Measurements from ENCODE around the gene DOCK10. TPM values are rescaled to one million over a fixed set of nuclear protein-coding genes. Genes with fewer than 3 reads are reported as not detected.

DOCK10 gene
- polyA plus RNA-seq, 4 donors, result 2.3 to 6.8 (median 3.5) TPM

DNA sequence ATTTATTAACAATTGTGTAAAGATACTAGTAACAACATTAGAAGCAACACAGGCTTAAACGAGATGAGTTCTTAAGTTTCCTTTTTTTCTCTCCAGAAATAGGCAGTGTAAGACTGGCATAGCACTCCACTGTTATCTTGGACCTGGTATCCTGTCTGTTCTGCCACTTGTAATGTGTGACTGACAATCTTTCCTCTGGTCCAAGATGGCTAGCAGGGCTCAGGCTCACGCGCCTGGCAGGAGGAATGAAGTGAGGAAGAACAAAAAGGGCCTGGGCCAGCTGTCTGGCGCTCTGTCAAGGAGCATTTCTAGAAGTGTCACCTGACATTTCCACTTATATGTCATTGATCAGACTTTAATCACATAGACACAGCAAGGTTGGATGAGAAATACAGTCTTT lies 294.5 kb downstream of the DOCK10 start:
- Histone ChIP-seq H3K27ac (ENCODE audit: low read depth in 1 of 3, low read length in 2 of 3) (no peak overlapping the region), H3K4me3 (ENCODE audit: low read depth in 1 of 3, low read length in 3 of 3) (no peak overlapping the region), H3K27me3 (ENCODE audit: control insufficient read depth in 3 of 3, insufficient read depth in 3 of 3, low read length in 3 of 3) (no peaks in the 10 kb centered on the region), H3K36me3 (ENCODE audit: control insufficient read depth in 3 of 3, insufficient read depth in 2 of 3, low read depth in 1 of 3, low read length in 3 of 3) (no peaks in the 10 kb centered on the region), H3K9me3 (ENCODE audit: control insufficient read depth in 2 of 2, insufficient read depth in 1 of 2, low read depth in 1 of 2, low read length in 1 of 2) (no peaks in the 10 kb centered on the region), H3K4me1 (ENCODE audit: control insufficient read depth in 3 of 3, insufficient read depth in 2 of 3, low read depth in 1 of 3, low read length in 2 of 3) (no peaks in the 10 kb centered on the region)
- 77 to 83% (median 82%) methylated on average over 4 of the region's 4 CpGs for WGBS, 3 donors
- DNase-seq, result no peak
- FAIRE-seq, result no peak

DNA sequence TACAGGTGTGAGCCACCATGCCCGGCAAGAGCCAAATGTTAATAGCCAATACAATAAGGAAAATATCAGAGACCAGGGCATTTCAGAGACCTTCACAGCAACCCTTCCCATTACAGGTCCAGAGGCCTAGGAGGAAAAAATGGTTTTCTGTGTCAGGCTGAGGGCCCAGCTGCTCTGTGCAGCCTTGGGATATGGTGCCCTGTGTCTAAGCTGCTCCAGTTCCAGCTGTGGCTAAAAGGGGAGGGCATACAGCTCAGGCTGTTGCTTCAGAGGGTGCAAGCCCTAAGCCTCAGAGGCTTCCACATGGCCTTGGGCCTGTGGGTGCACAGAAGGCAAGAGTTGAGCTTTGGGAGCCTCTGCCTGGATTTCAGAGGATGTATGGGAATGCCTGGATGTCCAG lies 306.0 kb downstream of the DOCK10 start:
- Histone ChIP-seq H3K9me3 (ENCODE audit: control insufficient read depth in 2 of 2, insufficient read depth in 1 of 2, low read depth in 1 of 2, low read length in 1 of 2) (peaks cover 0 to 13% of the 10 kb centered on the region in 2 donors), H3K4me3 (ENCODE audit: low read depth in 1 of 3, low read length in 3 of 3) (no peak overlapping the region), H3K27me3 (ENCODE audit: control insufficient read depth in 3 of 3, insufficient read depth in 3 of 3, low read length in 3 of 3) (no peaks in the 10 kb centered on the region), H3K36me3 (ENCODE audit: control insufficient read depth in 3 of 3, insufficient read depth in 2 of 3, low read depth in 1 of 3, low read length in 3 of 3) (no peaks in the 10 kb centered on the region), H3K4me1 (ENCODE audit: control insufficient read depth in 3 of 3, insufficient read depth in 2 of 3, low read depth in 1 of 3, low read length in 2 of 3) (no peaks in the 10 kb centered on the region), H3K27ac (ENCODE audit: low read depth in 1 of 3, low read length in 2 of 3) (no peak overlapping the region)
- FAIRE-seq, result no peak
- no peak for DNase-seq
- WGBS, 3 donors, result 94 to 100% (median 94%) methylated on average over 1 of the region's 1 CpG

GRCh38 chr2:224734949-224735348 lies 307.3 kb downstream of the DOCK10 start:
- H3K27me3 ChIP-seq (ENCODE audit: control insufficient read depth in 3 of 3, insufficient read depth in 3 of 3, low read length in 3 of 3), result no peaks in the 10 kb centered on the region
- H3K4me1 ChIP-seq (ENCODE audit: control insufficient read depth in 3 of 3, insufficient read depth in 2 of 3, low read depth in 1 of 3, low read length in 2 of 3), result no peaks in the 10 kb centered on the region
- WGBS, 3 donors, result 18 to 64% (median 50%) methylated on average over 1 of the region's 1 CpG
- no peaks in the 10 kb centered on the region for H3K36me3 ChIP-seq (ENCODE audit: control insufficient read depth in 3 of 3, insufficient read depth in 2 of 3, low read depth in 1 of 3, low read length in 3 of 3)
- no peak for DNase-seq
- FAIRE-seq, result no peak
- no peak overlapping the region for H3K4me3 ChIP-seq (ENCODE audit: low read depth in 1 of 3, low read length in 3 of 3)
- no peak overlapping the region for H3K27ac ChIP-seq (ENCODE audit: low read depth in 1 of 3, low read length in 2 of 3)
- H3K9me3 ChIP-seq (ENCODE audit: control insufficient read depth in 2 of 2, insufficient read depth in 1 of 2, low read depth in 1 of 2, low read length in 1 of 2), result peaks cover 0 to 13% of the 10 kb centered on the region in 2 donors

- no peak overlapping the region for H3K4me3 ChIP-seq (ENCODE audit: low read depth in 1 of 3, low read length in 3 of 3)
- no peak overlapping the region for H3K27ac ChIP-seq (ENCODE audit: low read depth in 1 of 3, low read length in 2 of 3)
- H3K27me3 ChIP-seq (ENCODE audit: control insufficient read depth in 3 of 3, insufficient read depth in 3 of 3, low read length in 3 of 3), result no peaks in the 10 kb centered on the region
- 54 to 87% (median 70%) methylated on average over 1 of the region's 1 CpG for WGBS, 3 donors
- no peaks in the 10 kb centered on the region for H3K36me3 ChIP-seq (ENCODE audit: control insufficient read depth in 3 of 3, insufficient read depth in 2 of 3, low read depth in 1 of 3, low read length in 3 of 3)
- no peaks in the 10 kb centered on the region for H3K4me1 ChIP-seq (ENCODE audit: control insufficient read depth in 3 of 3, insufficient read depth in 2 of 3, low read depth in 1 of 3, low read length in 2 of 3)
- H3K9me3 ChIP-seq (ENCODE audit: control insufficient read depth in 2 of 2, insufficient read depth in 1 of 2, low read depth in 1 of 2, low read length in 1 of 2), result peaks cover 0 to 12% of the 10 kb centered on the region in 2 donors
- DNase-seq (no peak), FAIRE-seq (no peak)
These were observed 310.6 kb downstream of the DOCK10 start for GRCh38 chr2:224731665-224732064.

DNA sequence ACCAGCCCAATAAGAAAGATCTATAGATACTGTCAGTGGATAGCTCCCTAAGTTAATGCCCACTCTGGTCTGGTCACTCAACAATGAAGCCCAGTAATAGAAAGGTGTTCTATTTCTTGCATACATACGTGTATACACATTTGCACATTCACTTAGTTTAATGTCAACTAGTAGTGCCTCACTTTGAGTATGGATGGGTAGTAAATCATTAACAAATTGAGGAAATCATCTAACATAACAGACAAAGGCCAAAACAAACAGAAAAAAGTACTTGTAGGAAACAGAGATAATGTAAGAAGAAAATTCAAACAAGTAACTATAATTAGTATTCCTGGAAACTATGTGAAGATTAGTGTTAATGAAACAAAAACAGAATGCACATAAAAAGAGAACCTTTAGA lies 312.8 kb downstream of the DOCK10 start:
- H3K9me3 ChIP-seq (ENCODE audit: control insufficient read depth in 2 of 2, insufficient read depth in 1 of 2, low read depth in 1 of 2, low read length in 1 of 2), result peaks cover 0 to 5% of the 10 kb centered on the region in 2 donors
- no peaks in the 10 kb centered on the region for H3K4me1 ChIP-seq (ENCODE audit: control insufficient read depth in 3 of 3, insufficient read depth in 2 of 3, low read depth in 1 of 3, low read length in 2 of 3)
- H3K4me3 ChIP-seq (ENCODE audit: low read depth in 1 of 3, low read length in 3 of 3), result no peak overlapping the region
- 67 to 82% (median 71%) methylated on average over 1 of the region's 1 CpG for WGBS, 3 donors
- no peaks in the 10 kb centered on the region for H3K27me3 ChIP-seq (ENCODE audit: control insufficient read depth in 3 of 3, insufficient read depth in 3 of 3, low read length in 3 of 3)
- DNase-seq, result no peak
- H3K27ac ChIP-seq (ENCODE audit: low read depth in 1 of 3, low read length in 2 of 3), result no peak overlapping the region
- no peaks in the 10 kb centered on the region for H3K36me3 ChIP-seq (ENCODE audit: control insufficient read depth in 3 of 3, insufficient read depth in 2 of 3, low read depth in 1 of 3, low read length in 3 of 3)
- no peak for FAIRE-seq

- Histone ChIP-seq H3K4me3 (ENCODE audit: low read depth in 1 of 3, low read length in 3 of 3) (no peak overlapping the region), H3K27ac (ENCODE audit: low read depth in 1 of 3, low read length in 2 of 3) (no peak overlapping the region), H3K9me3 (ENCODE audit: control insufficient read depth in 2 of 2, insufficient read depth in 1 of 2, low read depth in 1 of 2, low read length in 1 of 2) (peaks cover 0 to 5% of the 10 kb centered on the region in 2 donors), H3K36me3 (ENCODE audit: control insufficient read depth in 3 of 3, insufficient read depth in 2 of 3, low read depth in 1 of 3, low read length in 3 of 3) (no peaks in the 10 kb centered on the region), H3K27me3 (ENCODE audit: control insufficient read depth in 3 of 3, insufficient read depth in 3 of 3, low read length in 3 of 3) (no peaks in the 10 kb centered on the region), H3K4me1 (ENCODE audit: control insufficient read depth in 3 of 3, insufficient read depth in 2 of 3, low read depth in 1 of 3, low read length in 2 of 3) (no peaks in the 10 kb centered on the region)
- FAIRE-seq (no peak), DNase-seq (no peak)
- WGBS, 3 donors, result 88 to 98% (median 90%) methylated on average over 2 of the region's 2 CpGs
These were observed 317.9 kb downstream of the DOCK10 start for GRCh38 chr2:224724331-224724730.

DNA sequence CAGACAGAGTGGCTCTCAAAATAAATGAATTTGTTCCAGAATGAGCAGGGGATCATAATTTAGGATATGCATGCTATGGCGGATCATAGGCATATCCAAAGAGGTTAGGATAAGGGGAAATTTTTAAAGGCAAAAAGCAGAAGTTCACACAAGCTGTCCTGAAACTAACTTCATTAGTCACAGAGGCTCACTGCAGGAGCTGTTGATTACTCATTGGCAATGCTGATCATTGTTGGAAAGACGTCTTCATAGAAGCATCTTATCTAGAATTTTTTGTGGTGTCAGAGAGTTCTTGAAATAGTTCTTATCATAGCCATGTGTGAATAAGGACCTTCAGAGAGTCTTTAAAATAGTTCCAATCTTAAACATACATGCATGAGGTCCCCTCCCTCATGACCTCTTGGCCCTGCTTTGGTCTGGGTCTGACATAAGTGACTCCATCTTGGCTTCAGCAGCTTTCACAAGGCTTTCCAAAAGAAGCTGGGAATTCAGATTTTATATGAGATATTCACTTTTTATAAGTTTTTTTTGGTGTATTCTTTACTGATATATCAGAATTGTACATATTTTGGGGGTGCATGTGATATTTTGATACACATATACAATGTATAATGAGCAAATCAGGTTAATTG lies 318.6 kb downstream of the DOCK10 start:
- FAIRE-seq, result no peak
- Histone ChIP-seq H3K4me3 (ENCODE audit: low read depth in 1 of 3, low read length in 3 of 3) (no peak overlapping the region), H3K36me3 (ENCODE audit: control insufficient read depth in 3 of 3, insufficient read depth in 2 of 3, low read depth in 1 of 3, low read length in 3 of 3) (no peaks in the 10 kb centered on the region), H3K27ac (ENCODE audit: low read depth in 1 of 3, low read length in 2 of 3) (no peak overlapping the region), H3K9me3 (ENCODE audit: control insufficient read depth in 2 of 2, insufficient read depth in 1 of 2, low read depth in 1 of 2, low read length in 1 of 2) (peaks cover 0 to 3% of the 10 kb centered on the region in 2 donors), H3K4me1 (ENCODE audit: control insufficient read depth in 3 of 3, insufficient read depth in 2 of 3, low read depth in 1 of 3, low read length in 2 of 3) (no peaks in the 10 kb centered on the region), H3K27me3 (ENCODE audit: control insufficient read depth in 3 of 3, insufficient read depth in 3 of 3, low read length in 3 of 3) (no peaks in the 10 kb centered on the region)
- no peak for DNase-seq
- WGBS, 3 donors, result 61 to 64% (median 62%) methylated on average over 2 of the region's 2 CpGs

DNA sequence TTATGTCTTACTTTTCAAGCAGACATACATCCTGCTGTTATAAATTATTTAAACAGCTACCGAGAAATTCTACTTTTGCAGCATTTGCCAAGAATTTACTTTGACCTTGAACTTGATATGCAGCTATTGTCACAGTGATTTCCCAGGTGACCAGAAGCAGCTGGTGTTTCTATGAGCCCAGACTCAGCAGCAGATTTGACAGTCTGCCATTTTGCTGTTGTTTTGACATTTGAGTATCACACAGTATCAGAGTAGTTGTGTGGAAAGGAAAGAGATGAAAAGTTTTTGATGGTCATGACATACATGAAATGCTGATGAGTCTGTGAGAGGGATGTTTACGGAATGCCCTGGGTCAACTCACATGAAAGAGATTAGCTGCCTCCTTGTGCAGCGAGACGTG lies 319.5 kb downstream of the DOCK10 start:
- FAIRE-seq (no peak), DNase-seq (no peak)
- 68 to 85% (median 78%) methylated on average over 4 of the region's 4 CpGs for WGBS, 3 donors
- Histone ChIP-seq H3K9me3 (ENCODE audit: control insufficient read depth in 2 of 2, insufficient read depth in 1 of 2, low read depth in 1 of 2, low read length in 1 of 2) (no peaks in the 10 kb centered on the region), H3K4me3 (ENCODE audit: low read depth in 1 of 3, low read length in 3 of 3) (no peak overlapping the region), H3K36me3 (ENCODE audit: control insufficient read depth in 3 of 3, insufficient read depth in 2 of 3, low read depth in 1 of 3, low read length in 3 of 3) (no peaks in the 10 kb centered on the region), H3K27ac (ENCODE audit: low read depth in 1 of 3, low read length in 2 of 3) (no peak overlapping the region), H3K27me3 (ENCODE audit: control insufficient read depth in 3 of 3, insufficient read depth in 3 of 3, low read length in 3 of 3) (no peaks in the 10 kb centered on the region), H3K4me1 (ENCODE audit: control insufficient read depth in 3 of 3, insufficient read depth in 2 of 3, low read depth in 1 of 3, low read length in 2 of 3) (no peaks in the 10 kb centered on the region)

DNA sequence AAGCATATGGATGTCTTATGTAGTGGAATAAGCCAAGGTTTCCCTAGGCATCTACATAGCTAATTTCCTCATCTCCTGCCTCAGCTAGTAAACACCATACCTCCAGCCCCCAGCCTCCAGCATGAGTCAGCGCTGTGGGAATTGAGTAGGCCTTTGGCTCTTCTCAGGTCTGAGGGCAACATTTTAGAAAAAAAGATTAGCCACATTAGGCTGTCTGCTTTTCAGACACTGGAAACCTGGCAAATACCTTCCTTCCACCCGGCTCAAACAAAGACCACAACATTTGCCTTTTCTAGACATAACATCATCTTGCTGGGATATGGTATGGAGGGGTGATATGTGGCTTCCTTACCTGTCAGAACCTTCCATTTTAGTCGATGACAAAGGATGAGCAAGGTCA lies 320.0 kb downstream of the DOCK10 start:
- no peaks in the 10 kb centered on the region for H3K9me3 ChIP-seq (ENCODE audit: control insufficient read depth in 2 of 2, insufficient read depth in 1 of 2, low read depth in 1 of 2, low read length in 1 of 2)
- no peak overlapping the region for H3K27ac ChIP-seq (ENCODE audit: low read depth in 1 of 3, low read length in 2 of 3)
- DNase-seq (no peak), FAIRE-seq (no peak)
- H3K27me3 ChIP-seq (ENCODE audit: control insufficient read depth in 3 of 3, insufficient read depth in 3 of 3, low read length in 3 of 3), result no peaks in the 10 kb centered on the region
- no peaks in the 10 kb centered on the region for H3K4me1 ChIP-seq (ENCODE audit: control insufficient read depth in 3 of 3, insufficient read depth in 2 of 3, low read depth in 1 of 3, low read length in 2 of 3)
- H3K36me3 ChIP-seq (ENCODE audit: control insufficient read depth in 3 of 3, insufficient read depth in 2 of 3, low read depth in 1 of 3, low read length in 3 of 3), result no peaks in the 10 kb centered on the region
- WGBS, 3 donors, result 81 to 87% (median 81%) methylated on average over 3 of the region's 3 CpGs
- H3K4me3 ChIP-seq (ENCODE audit: low read depth in 1 of 3, low read length in 3 of 3), result no peak overlapping the region
